Activated T-helper 9 cell treated with anti-CD3 and anti-CD28 coated beads, Interleukin-2, amount 50 U/mL, for 16 hours (primary cell): ENCODE data around the gene ANKRD62.
"Not testable (repeated sequence)": the region's sequence is repeated elsewhere in the genome, so short reads cannot be mapped to it uniquely, and the experiment has no call there.

ENCODE experiments used
- DNase-seq: peaks from one replicate; pipeline ENCODE4 v3.0.0-alpha.2; 2020; ENCODE audit warnings: low read depth

Gene ANKRD62

GRCh38 chr18:12099160-12099559 lies 5.5 kb downstream of the ANKRD62 start:
- no peak for DNase-seq

- DNase-seq: no peak
Measured at GRCh38 chr18:12101266-12101665, 7.6 kb downstream of the ANKRD62 start.

GRCh38 chr18:12102136-12102842 lies 8.6 kb downstream of the ANKRD62 start:
- no peak for DNase-seq

GRCh38 chr18:12106471-12106870 lies 12.8 kb downstream of the ANKRD62 start:
- DNase-seq: no peak

- no peak for DNase-seq
Measured at GRCh38 chr18:12109836-12110235, 16.2 kb downstream of the ANKRD62 start.

- DNase-seq: no peak
Measured at GRCh38 chr18:12113999-12114646, 20.5 kb downstream of the ANKRD62 start.

- DNase-seq: no peak
Measured at GRCh38 chr18:12119358-12119757, 25.7 kb downstream of the ANKRD62 start.

- no peak for DNase-seq
Measured at GRCh38 chr18:12121175-12122042, 27.8 kb downstream of the ANKRD62 start.

GRCh38 chr18:12122043-12122389 lies 28.4 kb downstream of the ANKRD62 start:
- not testable (repeated sequence) for DNase-seq

- not testable (repeated sequence) for DNase-seq
Measured at GRCh38 chr18:12127647-12128046, 34.0 kb downstream of the ANKRD62 start.

GRCh38 chr18:12138831-12139230 lies 45.2 kb downstream of the ANKRD62 start:
- not testable (repeated sequence) for DNase-seq

- not testable (repeated sequence) for DNase-seq
Measured at GRCh38 chr18:12140866-12141265, 47.2 kb downstream of the ANKRD62 start.

GRCh38 chr18:12141778-12142177 lies 48.1 kb downstream of the ANKRD62 start:
- DNase-seq: not testable (repeated sequence)

- not testable (repeated sequence) for DNase-seq
Measured at GRCh38 chr18:12149431-12149830, 55.8 kb downstream of the ANKRD62 start.

- no peak for DNase-seq
Measured at GRCh38 chr18:12154361-12154760, 60.7 kb downstream of the ANKRD62 start.

- DNase-seq: no peak
Measured at GRCh38 chr18:12155996-12156395, 62.4 kb downstream of the ANKRD62 start.

- DNase-seq: no peak
Measured at GRCh38 chr18:12159446-12159845, 65.8 kb downstream of the ANKRD62 start.

- DNase-seq: no peak
Measured at GRCh38 chr18:12162786-12163185, 69.1 kb downstream of the ANKRD62 start.

GRCh38 chr18:12165038-12165768 lies 71.6 kb downstream of the ANKRD62 start:
- DNase-seq: no peak
